KOPT-K1 (cell line): Measurements from ENCODE around the gene CEP295NL.
"Not testable (repeated sequence)": the region's sequence is repeated elsewhere in the genome, so short reads cannot be mapped to it uniquely, and the experiment has no call there.

ENCODE experiments used
- H3K27ac ChIP-seq: fragments of 200-600 bp; sonication (generic); 2 replicates; pipeline ENCODE4 v1.5.1; 2016; ENCODE audit warnings: antibody characterized with exemption, mild to moderate bottlenecking, low read depth, low read length; ENCODE audit not compliant: poor library complexity, severe bottlenecking
- H3K36me3 ChIP-seq: fragments of 200-600 bp; sonication (generic); 2 replicates; pipeline ENCODE4 v1.5.1; 2017; ENCODE audit warnings: antibody characterized with exemption, mild to moderate bottlenecking, low read length, moderate library complexity; ENCODE audit not compliant: insufficient read depth
- H3K9me3 ChIP-seq: fragments of 200-600 bp; sonication (generic); 2 replicates; pipeline ENCODE4 v1.5.1; 2017; ENCODE audit warnings: antibody characterized with exemption, low read length, mild to moderate bottlenecking; ENCODE audit not compliant: insufficient read depth, poor library complexity, severe bottlenecking

CEP295NL gene

DNA sequence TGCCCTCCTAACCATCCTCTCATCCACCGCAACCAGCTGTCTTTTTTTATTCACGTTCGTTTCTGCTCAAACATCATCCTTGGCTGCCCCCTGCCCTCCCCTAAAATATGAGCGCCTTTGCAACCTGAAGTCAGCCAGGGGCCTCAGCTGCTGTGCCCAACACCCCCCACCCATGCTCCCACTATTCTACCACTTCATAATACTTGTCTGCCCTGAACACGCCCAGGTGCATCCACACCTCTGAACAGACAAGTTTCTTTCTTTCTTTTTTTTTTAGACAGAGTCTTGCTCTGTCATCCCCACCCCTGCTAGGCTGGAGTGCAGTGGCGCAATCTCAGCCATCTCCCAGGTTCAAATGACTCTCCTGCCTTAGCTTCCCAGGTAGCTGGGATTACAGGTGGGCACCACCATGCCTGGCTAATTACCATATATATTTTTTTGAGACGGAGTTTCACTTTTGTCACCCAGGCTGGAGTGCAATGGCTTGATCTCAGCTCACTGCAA is 26.9 kb downstream of the CEP295NL start:
- Histone ChIP-seq H3K9me3 (no peaks in the 10 kb centered on the region), H3K36me3 (no peaks in the 10 kb centered on the region), H3K27ac (no peak overlapping the region)

- Histone ChIP-seq H3K36me3 (no peaks in the 10 kb centered on the region), H3K27ac (no peak overlapping the region), H3K9me3 (no peaks in the 10 kb centered on the region)
Measured at GRCh38 chr17:78875363-78876093, 27.5 kb downstream of the CEP295NL start.

- H3K27ac ChIP-seq, result no peak overlapping the region
- no peaks in the 10 kb centered on the region for H3K9me3 ChIP-seq
- no peaks in the 10 kb centered on the region for H3K36me3 ChIP-seq
Measured at GRCh38 chr17:78873519-78874340, 29.3 kb downstream of the CEP295NL start.

DNA sequence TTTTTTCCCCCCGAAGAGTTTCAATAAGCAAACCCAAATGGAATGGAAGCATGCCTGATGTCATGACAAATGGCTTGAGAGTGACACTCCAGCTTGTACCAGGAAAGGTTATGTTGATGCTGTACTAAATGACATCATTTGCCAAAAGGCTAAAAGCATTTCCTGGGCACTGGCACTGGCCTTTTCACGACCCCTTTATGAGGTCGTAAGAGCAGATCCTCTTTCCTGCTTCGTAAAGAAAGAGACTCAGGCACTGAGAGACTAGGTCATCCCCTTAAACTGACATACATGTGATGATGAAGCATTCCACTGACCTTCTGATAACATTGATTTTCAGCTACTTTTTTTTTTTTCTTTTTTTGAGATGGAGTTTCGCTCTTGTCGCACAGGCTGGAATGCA is 30.5 kb downstream of the CEP295NL start:
- Histone ChIP-seq H3K36me3 (no peaks in the 10 kb centered on the region), H3K27ac (no peak overlapping the region), H3K9me3 (no peaks in the 10 kb centered on the region)

GRCh38 chr17:78870621-78871020 is 32.4 kb downstream of the CEP295NL start:
- Histone ChIP-seq H3K36me3 (no peaks in the 10 kb centered on the region), H3K9me3 (no peaks in the 10 kb centered on the region), H3K27ac (no peak overlapping the region)

DNA sequence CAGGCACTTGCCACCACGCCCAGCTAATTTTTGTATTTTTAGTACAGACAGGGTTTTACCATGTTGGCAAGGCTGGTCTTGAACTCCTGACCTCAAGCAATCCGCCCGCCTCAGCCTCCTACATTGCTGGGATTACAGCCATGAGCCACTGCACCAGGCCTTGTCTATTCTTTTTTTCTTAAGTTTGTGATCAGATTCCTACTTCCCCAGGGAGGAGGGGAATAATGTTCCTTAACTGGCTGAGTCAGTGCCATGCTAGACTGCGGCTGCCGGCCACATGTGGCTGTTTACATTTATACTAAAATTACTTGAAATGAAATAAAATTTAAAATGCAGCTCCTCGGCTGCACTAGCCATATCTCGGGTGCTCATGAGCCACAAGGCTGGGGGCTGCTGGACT is 34.6 kb downstream of the CEP295NL start:
- Histone ChIP-seq H3K27ac (no peak overlapping the region), H3K9me3 (no peaks in the 10 kb centered on the region), H3K36me3 (no peaks in the 10 kb centered on the region)

- not testable (repeated sequence) for H3K36me3 ChIP-seq, H3K9me3 ChIP-seq, H3K27ac ChIP-seq
Measured at GRCh38 chr17:78867046-78867445, 36.0 kb downstream of the CEP295NL start.

GRCh38 chr17:78865682-78866390 is 37.2 kb downstream of the CEP295NL start:
- no peak overlapping the region for H3K27ac ChIP-seq
- no peaks in the 10 kb centered on the region for H3K9me3 ChIP-seq
- no peaks in the 10 kb centered on the region for H3K36me3 ChIP-seq

- Histone ChIP-seq H3K9me3 (no peaks in the 10 kb centered on the region), H3K36me3 (no peaks in the 10 kb centered on the region), H3K27ac (no peak overlapping the region)
Measured at GRCh38 chr17:78864117-78864516, 38.9 kb downstream of the CEP295NL start.

- H3K27ac ChIP-seq, result no peak overlapping the region
- no peaks in the 10 kb centered on the region for H3K36me3 ChIP-seq
- H3K9me3 ChIP-seq, result no peaks in the 10 kb centered on the region
Measured at GRCh38 chr17:78862073-78863023, 40.7 kb downstream of the CEP295NL start.

- H3K36me3 ChIP-seq, result no peaks in the 10 kb centered on the region
- H3K27ac ChIP-seq, result no peak overlapping the region
- H3K9me3 ChIP-seq, result no peaks in the 10 kb centered on the region
Measured at GRCh38 chr17:78861229-78861628, 41.8 kb downstream of the CEP295NL start.

DNA sequence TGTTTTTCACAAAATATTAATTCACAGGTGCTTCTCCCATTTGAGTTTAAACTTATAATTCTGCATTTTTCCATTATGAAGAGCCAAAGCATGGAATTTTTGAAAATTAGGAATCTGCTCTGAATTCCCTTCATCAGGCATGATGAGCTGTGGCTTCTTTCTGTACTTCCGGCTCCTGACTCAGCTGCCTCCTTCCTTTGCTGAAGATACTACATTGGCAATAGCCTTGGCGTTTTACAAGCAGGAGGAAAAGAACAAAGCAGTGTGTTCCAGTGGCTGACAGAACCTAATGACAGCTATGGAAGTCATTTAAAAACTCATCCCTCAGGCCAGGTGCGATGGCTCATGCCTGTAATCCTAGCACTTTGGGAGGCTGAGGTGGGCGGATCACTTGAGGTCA is 44.0 kb downstream of the CEP295NL start:
- Histone ChIP-seq H3K36me3 (no peaks in the 10 kb centered on the region), H3K27ac (no peak overlapping the region), H3K9me3 (no peaks in the 10 kb centered on the region)

- H3K36me3 ChIP-seq, result no peaks in the 10 kb centered on the region
- H3K27ac ChIP-seq, result no peak overlapping the region
- H3K9me3 ChIP-seq, result no peaks in the 10 kb centered on the region
Measured at GRCh38 chr17:78857266-78857665, 45.7 kb downstream of the CEP295NL start.

DNA sequence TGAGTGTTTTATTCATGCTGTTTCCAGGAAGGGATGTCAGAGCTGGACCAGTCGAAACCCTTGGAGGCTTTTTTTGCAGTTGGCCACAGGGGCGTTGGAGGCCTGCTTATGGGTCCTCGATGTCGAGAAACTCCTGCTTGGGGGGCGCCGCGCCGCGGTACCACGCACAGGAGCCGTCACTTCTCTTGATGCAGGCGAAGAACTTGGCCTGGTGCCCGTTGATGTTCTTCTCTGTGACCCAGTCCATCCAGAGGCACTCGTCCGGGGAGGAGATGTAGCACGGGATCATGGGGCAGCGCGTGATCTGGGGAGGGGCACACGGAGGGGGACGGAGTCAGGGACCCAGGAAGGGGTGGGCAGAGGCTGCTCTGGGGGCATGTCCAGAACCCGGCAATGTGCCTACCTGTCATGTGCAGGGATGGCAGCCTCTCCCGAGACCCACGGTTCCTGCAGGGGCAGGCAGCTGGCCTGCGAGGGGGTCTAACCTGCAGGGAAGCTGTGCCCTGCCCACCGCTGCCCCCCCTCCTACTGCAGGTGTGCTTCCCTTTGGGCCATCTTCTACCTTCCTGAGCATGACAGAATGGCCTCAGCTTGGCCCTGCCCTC is 47.3 kb downstream of the CEP295NL start:
- no peak overlapping the region for H3K27ac ChIP-seq
- no peaks in the 10 kb centered on the region for H3K9me3 ChIP-seq
- H3K36me3 ChIP-seq, result no peaks in the 10 kb centered on the region
